Fibroblast of peridontal ligament (primary cell): ENCODE data around the gene ALDH3A2.
"Not testable (repeated sequence)": the region's sequence is repeated elsewhere in the genome, so short reads cannot be mapped to it uniquely, and the experiment has no call there.

Source experiments
- DNase-seq: peaks from one replicate; pipeline ENCODE4 v3.0.0-alpha.2; 2010; ENCODE audit errors: extremely low read depth

Gene ALDH3A2

GRCh38 chr17:19650826-19651225, 2.3 kb downstream of the ALDH3A2 start:
- peak; percentile 51 for DNase-seq

- no peak for DNase-seq
Measured at GRCh38 chr17:19651451-19652238, 3.1 kb downstream of the ALDH3A2 start.

- DNase-seq: no peak
Measured at GRCh38 chr17:19652595-19652994, 4.0 kb downstream of the ALDH3A2 start.

GRCh38 chr17:19654342-19654886, 5.9 kb downstream of the ALDH3A2 start:
- no peak for DNase-seq

- DNase-seq: no peak
Measured at GRCh38 chr17:19654896-19655295, 6.3 kb downstream of the ALDH3A2 start.

GRCh38 chr17:19656336-19656735, 7.8 kb downstream of the ALDH3A2 start:
- no peak for DNase-seq

- no peak for DNase-seq
Measured at GRCh38 chr17:19656851-19657581, 8.5 kb downstream of the ALDH3A2 start.

GRCh38 chr17:19659366-19660177, 11.0 kb downstream of the ALDH3A2 start:
- no peak for DNase-seq

- DNase-seq: no peak
Measured at GRCh38 chr17:19660219-19660870, 11.8 kb downstream of the ALDH3A2 start.

GRCh38 chr17:19661121-19661520, 12.6 kb downstream of the ALDH3A2 start:
- no peak for DNase-seq

GRCh38 chr17:19663097-19663496, 14.5 kb downstream of the ALDH3A2 start:
- no peak for DNase-seq

GRCh38 chr17:19664136-19664820, 15.7 kb downstream of the ALDH3A2 start:
- DNase-seq: no peak

GRCh38 chr17:19664821-19665181, 16.2 kb downstream of the ALDH3A2 start:
- no peak for DNase-seq

GRCh38 chr17:19669680-19670079, 21.1 kb downstream of the ALDH3A2 start:
- not testable (repeated sequence) for DNase-seq

- no peak for DNase-seq
Measured at GRCh38 chr17:19670908-19671307, 22.4 kb downstream of the ALDH3A2 start.

GRCh38 chr17:19671433-19671832, 22.9 kb downstream of the ALDH3A2 start:
- DNase-seq: no peak

GRCh38 chr17:19672009-19672750, 23.6 kb downstream of the ALDH3A2 start:
- peak; percentile 58 for DNase-seq

GRCh38 chr17:19673623-19674022, 25.1 kb downstream of the ALDH3A2 start:
- no peak for DNase-seq

GRCh38 chr17:19676896-19677295, 28.3 kb downstream of the ALDH3A2 start:
- no peak for DNase-seq

- no peak for DNase-seq
Measured at GRCh38 chr17:19677736-19678379, 29.3 kb downstream of the ALDH3A2 start.
